Measurements from ENCODE around the gene IGF2.

Gene IGF2

GRCh38 chr11:2092464-2092910, 46.7 kb downstream of the IGF2 start:
- H2BK120ac ChIP-seq (ENCODE audit: low read depth, low read length) = no peak overlapping the region
- DNase-seq (ENCODE audit: low spot score) = no peak
- peaks cover 4 to 9% of the 10 kb centered on the region in 2 donors for H3K4me1 ChIP-seq (ENCODE audit: control insufficient read depth in 2 of 2, insufficient read depth in 1 of 2, low read depth in 1 of 2, low read length in 2 of 2)
- no peak overlapping the region for H3K4me3 ChIP-seq (ENCODE audit: low read length in 2 of 2)
- H2AK5ac ChIP-seq (ENCODE audit: low read depth, low read length) = peak overlapping the region; percentile 11
- H2BK5ac ChIP-seq (ENCODE audit: low read length) = no peak overlapping the region
- peaks cover 0 to 6% (median 0%) of the 10 kb centered on the region in 3 experiments for H3K27me3 ChIP-seq (ENCODE audit: control insufficient read depth in 3 of 3, insufficient read depth in 3 of 3, low read depth in 1 of 3, low read length in 3 of 3)
- no peak overlapping the region for H2BK15ac ChIP-seq (ENCODE audit: low read length)
- H2BK12ac ChIP-seq (ENCODE audit: low read length) = no peak overlapping the region
- H3K27ac ChIP-seq (replicated peaks; ENCODE audit: low read length) = no peak overlapping the region
- no peak overlapping the region for H3K14ac ChIP-seq (ENCODE audit: low read length)
- WGBS, 2 donors (ENCODE audit: extremely low coverage in 2 of 2, insufficient read length in 2 of 2, insufficient replicate concordance in 1 of 2) = no CpG with 5 or more reads among the region's 9 CpGs
- no peak overlapping the region for H4K91ac ChIP-seq (ENCODE audit: low read depth, low read length, poor library complexity)
- H3K18ac ChIP-seq (ENCODE audit: low read length) = peak overlapping the region; percentile 57
- no peaks in the 10 kb centered on the region for H3K36me3 ChIP-seq (replicated peaks in 1 of 2; ENCODE audit: control insufficient read depth in 2 of 2, insufficient read depth in 2 of 2, low read length in 2 of 2)
- H3K4me2 ChIP-seq (ENCODE audit: insufficient read depth, low read length, poor library complexity, severe bottlenecking) = no peak overlapping the region
- peaks cover 0 to 4% of the 10 kb centered on the region in 2 donors for H3K9me3 ChIP-seq (replicated peaks in 1 of 2; ENCODE audit: control insufficient read depth in 2 of 2, insufficient read depth in 1 of 2, low read depth in 1 of 2, low read length in 2 of 2)
- H2AFZ ChIP-seq (ENCODE audit: low read length) = no peak overlapping the region
- H3K23ac ChIP-seq (ENCODE audit: low read depth, low read length, poor library complexity) = peak overlapping the region; percentile 55
- H3K9ac ChIP-seq (ENCODE audit: low read depth, low read length, poor library complexity) = no peak overlapping the region
- H4K8ac ChIP-seq (ENCODE audit: low read depth, low read length) = peak overlapping the region; percentile 92
- peaks cover 2% of the 10 kb centered on the region for H3K79me1 ChIP-seq (ENCODE audit: low read depth, low read length)
- H3K4ac ChIP-seq (ENCODE audit: low read length) = no peak overlapping the region

- no CpG with 5 or more reads among the region's 18 CpGs for WGBS, 2 donors (ENCODE audit: extremely low coverage in 2 of 2, insufficient read length in 2 of 2, insufficient replicate concordance in 1 of 2)
- H2BK5ac ChIP-seq (ENCODE audit: low read length) = no peak overlapping the region
- peaks cover 0 to 4% of the 10 kb centered on the region in 2 donors for H3K9me3 ChIP-seq (replicated peaks in 1 of 2; ENCODE audit: control insufficient read depth in 2 of 2, insufficient read depth in 1 of 2, low read depth in 1 of 2, low read length in 2 of 2)
- DNase-seq (ENCODE audit: low spot score) = no peak
- H2BK120ac ChIP-seq (ENCODE audit: low read depth, low read length) = no peak overlapping the region
- H3K18ac ChIP-seq (ENCODE audit: low read length) = peak overlapping the region; percentile 57
- H2AK5ac ChIP-seq (ENCODE audit: low read depth, low read length) = peak overlapping the region; percentile 89
- peak overlapping the region; percentile 90 for H2BK12ac ChIP-seq (ENCODE audit: low read length)
- no peak overlapping the region for H3K27ac ChIP-seq (replicated peaks; ENCODE audit: low read length)
- H4K8ac ChIP-seq (ENCODE audit: low read depth, low read length) = no peak overlapping the region
- H3K9ac ChIP-seq (ENCODE audit: low read depth, low read length, poor library complexity) = no peak overlapping the region
- H3K4me1 ChIP-seq (ENCODE audit: control insufficient read depth in 2 of 2, insufficient read depth in 1 of 2, low read depth in 1 of 2, low read length in 2 of 2) = peaks cover under 1 to 6% of the 10 kb centered on the region in 2 donors
- H3K27me3 ChIP-seq (ENCODE audit: control insufficient read depth in 3 of 3, insufficient read depth in 3 of 3, low read depth in 1 of 3, low read length in 3 of 3) = peaks cover 0 to 6% (median 0%) of the 10 kb centered on the region in 3 experiments
- no peak overlapping the region for H3K4ac ChIP-seq (ENCODE audit: low read length)
- H2AFZ ChIP-seq (ENCODE audit: low read length) = no peak overlapping the region
- H3K4me2 ChIP-seq (ENCODE audit: insufficient read depth, low read length, poor library complexity, severe bottlenecking) = no peak overlapping the region
- no peak overlapping the region for H3K4me3 ChIP-seq (ENCODE audit: low read length in 2 of 2)
- H2BK15ac ChIP-seq (ENCODE audit: low read length) = no peak overlapping the region
- peaks cover 2% of the 10 kb centered on the region for H3K79me1 ChIP-seq (ENCODE audit: low read depth, low read length)
- H3K14ac ChIP-seq (ENCODE audit: low read length) = no peak overlapping the region
- no peak overlapping the region for H4K91ac ChIP-seq (ENCODE audit: low read depth, low read length, poor library complexity)
- peak overlapping the region; percentile 65 for H3K23ac ChIP-seq (ENCODE audit: low read depth, low read length, poor library complexity)
- no peaks in the 10 kb centered on the region for H3K36me3 ChIP-seq (replicated peaks in 1 of 2; ENCODE audit: control insufficient read depth in 2 of 2, insufficient read depth in 2 of 2, low read length in 2 of 2)
Measured at GRCh38 chr11:2091786-2092463, 47.3 kb downstream of the IGF2 start.

- Histone ChIP-seq H3K18ac (ENCODE audit: low read length) (no peak overlapping the region), H3K36me3 (replicated peaks in 1 of 2; ENCODE audit: control insufficient read depth in 2 of 2, insufficient read depth in 2 of 2, low read length in 2 of 2) (no peaks in the 10 kb centered on the region), H2AK5ac (ENCODE audit: low read depth, low read length) (no peak overlapping the region), H2BK12ac (ENCODE audit: low read length) (peak overlapping the region; percentile 22), H3K27me3 (ENCODE audit: control insufficient read depth in 3 of 3, insufficient read depth in 3 of 3, low read depth in 1 of 3, low read length in 3 of 3) (peaks cover 0 to 6% (median 0%) of the 10 kb centered on the region in 3 experiments), H3K4me1 (ENCODE audit: control insufficient read depth in 2 of 2, insufficient read depth in 1 of 2, low read depth in 1 of 2, low read length in 2 of 2) (peaks cover 0 to 1% of the 10 kb centered on the region in 2 donors), H3K79me1 (ENCODE audit: low read depth, low read length) (peaks cover 2% of the 10 kb centered on the region), H4K8ac (ENCODE audit: low read depth, low read length) (no peak overlapping the region), H2BK15ac (ENCODE audit: low read length) (no peak overlapping the region), H3K4ac (ENCODE audit: low read length) (no peak overlapping the region), H3K27ac (replicated peaks; ENCODE audit: low read length) (no peak overlapping the region), H2BK120ac (ENCODE audit: low read depth, low read length) (no peak overlapping the region), H3K9ac (ENCODE audit: low read depth, low read length, poor library complexity) (no peak overlapping the region), H3K23ac (ENCODE audit: low read depth, low read length, poor library complexity) (no peak overlapping the region), H3K9me3 (replicated peaks in 1 of 2; ENCODE audit: control insufficient read depth in 2 of 2, insufficient read depth in 1 of 2, low read depth in 1 of 2, low read length in 2 of 2) (peaks cover 0 to 4% of the 10 kb centered on the region in 2 donors), H3K14ac (ENCODE audit: low read length) (peak overlapping the region; percentile 38), H4K91ac (ENCODE audit: low read depth, low read length, poor library complexity) (no peak overlapping the region), H3K4me3 (ENCODE audit: low read length in 2 of 2) (no peak overlapping the region), H2BK5ac (ENCODE audit: low read length) (no peak overlapping the region), H2AFZ (ENCODE audit: low read length) (no peak overlapping the region), H3K4me2 (ENCODE audit: insufficient read depth, low read length, poor library complexity, severe bottlenecking) (no peak overlapping the region)
- WGBS, 2 donors (ENCODE audit: extremely low coverage in 2 of 2, insufficient read length in 2 of 2, insufficient replicate concordance in 1 of 2) = no CpG with 5 or more reads among the region's 8 CpGs
- no peak for DNase-seq (ENCODE audit: low spot score)
Measured at GRCh38 chr11:2091112-2091746, 48.0 kb downstream of the IGF2 start.

Measured in neuronal stem cell (in vitro differentiated cells).